DOHH2 (cell line): ENCODE data around the gene CRIM1.

Source experiments
- H3F3A ChIP-seq: fragments of 200-600 bp; sonication (generic), shearing (Covaris generic); 2 replicates; pipeline ENCODE4 v1.6.0; 2016; ENCODE audit warnings: antibody characterized with exemption, mild to moderate bottlenecking; ENCODE audit not compliant: control insufficient read depth, insufficient read depth
- H3K27ac ChIP-seq: fragments of 200-600 bp; sonication (generic); 2 replicates; pipeline ENCODE4 v1.5.1; 2014; ENCODE audit warnings: low read depth, mild to moderate bottlenecking, low read length, moderate library complexity
- H3K27me3 ChIP-seq: fragments of 200-600 bp; sonication (generic); 2 replicates; pipeline ENCODE4 v1.6.1; 2014; ENCODE audit warnings: mild to moderate bottlenecking, low read length, mixed read lengths; ENCODE audit not compliant: control insufficient read depth
- H3K36me3 ChIP-seq: fragments of 200-600 bp; sonication (generic); 2 replicates; pipeline ENCODE4 v1.6.1; 2014; ENCODE audit warnings: mild to moderate bottlenecking, low read length, moderate library complexity, mixed read lengths; ENCODE audit not compliant: control insufficient read depth
- H3K4me1 ChIP-seq: fragments of 200-600 bp; sonication (generic); 2 replicates; pipeline ENCODE4 v1.6.1; 2014; ENCODE audit warnings: mild to moderate bottlenecking, low read length, mixed read lengths; ENCODE audit not compliant: control insufficient read depth
- H3K4me2 ChIP-seq: fragments of 200-600 bp; sonication (generic); 2 replicates; pipeline ENCODE4 v1.6.0; 2014; ENCODE audit warnings: mild to moderate bottlenecking, low read length, moderate library complexity
- H3K4me3 ChIP-seq: fragments of 200-600 bp; sonication (generic); 2 replicates; pipeline ENCODE4 v1.5.1; 2014; ENCODE audit warnings: mild to moderate bottlenecking, low read length, mixed read lengths
- H3K79me2 ChIP-seq: fragments of 200-600 bp; sonication (generic); 2 replicates; pipeline ENCODE4 v1.6.1; 2014; ENCODE audit warnings: mild to moderate bottlenecking, low read length, mixed read lengths; ENCODE audit not compliant: control insufficient read depth
- H3K9me2 ChIP-seq: fragments of 200-600 bp; sonication (generic); replicated peaks from 2 replicates; pipeline ENCODE4 v1.6.1; 2014; ENCODE audit warnings: mild to moderate bottlenecking, low read length, mixed read lengths; ENCODE audit not compliant: control insufficient read depth
- H3K9me3 ChIP-seq: fragments of 200-600 bp; sonication (generic); 2 replicates; pipeline ENCODE4 v1.6.1; 2014; ENCODE audit warnings: antibody characterized with exemption, low read length, mixed read lengths; ENCODE audit not compliant: control insufficient read depth, insufficient read depth
- H4K20me1 ChIP-seq: fragments of 200-600 bp; sonication (generic); 2 replicates; pipeline ENCODE4 v1.6.0; 2014; ENCODE audit warnings: low read depth, mild to moderate bottlenecking, antibody characterized with exemption, low read length, moderate library complexity; ENCODE audit not compliant: control insufficient read depth, insufficient read depth
- CTCF ChIP-seq: fragments of 200-600 bp; sonication (generic); IDR thresholded peaks from one replicate; pipeline ENCODE4 v1.5.1; 2014; ENCODE audit warnings: antibody characterized with exemption, mild to moderate bottlenecking, low read depth, low read length; ENCODE audit not compliant: poor library complexity, severe bottlenecking
- EZH2phosphoT487 ChIP-seq: fragments of 200-600 bp; sonication (generic); IDR thresholded peaks from 2 replicates; pipeline ENCODE4 v1.6.1; 2017; ENCODE audit warnings: borderline replicate concordance, mild to moderate bottlenecking, antibody characterized with exemption, low read length, moderate library complexity, mixed read lengths

The CRIM1 gene

GRCh38 chr2:36343606-36344005 lies 12.0 kb upstream of the CRIM1 start:
- H3K4me1 ChIP-seq, result no peaks in the 10 kb centered on the region
- no peak overlapping the region for H3K4me3 ChIP-seq
- H3F3A ChIP-seq, result no peaks in the 10 kb centered on the region
- H3K27me3 ChIP-seq, result peaks cover 12% of the 10 kb centered on the region
- no peak for TF ChIP-seq EZH2phosphoT487
- no peak for TF ChIP-seq CTCF
- H3K79me2 ChIP-seq, result no peaks in the 10 kb centered on the region
- no peaks in the 10 kb centered on the region for H3K9me3 ChIP-seq
- H3K27ac ChIP-seq, result no peak overlapping the region
- no peaks in the 10 kb centered on the region for H3K36me3 ChIP-seq
- no peaks in the 10 kb centered on the region for H3K9me2 ChIP-seq
- no peak overlapping the region for H3K4me2 ChIP-seq
- no peaks in the 10 kb centered on the region for H4K20me1 ChIP-seq

GRCh38 chr2:36348721-36349120 lies 6.9 kb upstream of the CRIM1 start:
- Histone ChIP-seq H3K79me2 (no peaks in the 10 kb centered on the region), H3K4me2 (no peak overlapping the region), H3K9me3 (no peaks in the 10 kb centered on the region), H3K4me1 (peaks cover 20% of the 10 kb centered on the region), H4K20me1 (no peaks in the 10 kb centered on the region), H3F3A (peaks cover 11% of the 10 kb centered on the region), H3K4me3 (no peak overlapping the region), H3K36me3 (no peaks in the 10 kb centered on the region), H3K27ac (no peak overlapping the region), H3K27me3 (peaks cover 10% of the 10 kb centered on the region), H3K9me2 (no peaks in the 10 kb centered on the region)
- TF ChIP-seq EZH2phosphoT487 (no peak), CTCF (no peak)

GRCh38 chr2:36351291-36351690 lies 4.3 kb upstream of the CRIM1 start:
- no peak overlapping the region for H3K4me3 ChIP-seq
- peaks cover 1% of the 10 kb centered on the region for H3K79me2 ChIP-seq
- TF ChIP-seq EZH2phosphoT487, result no peak
- no peak for TF ChIP-seq CTCF
- H3K4me2 ChIP-seq, result no peak overlapping the region
- H3K4me1 ChIP-seq, result peaks cover 36% of the 10 kb centered on the region
- no peaks in the 10 kb centered on the region for H4K20me1 ChIP-seq
- H3F3A ChIP-seq, result peaks cover 21% of the 10 kb centered on the region
- H3K9me3 ChIP-seq, result no peaks in the 10 kb centered on the region
- H3K36me3 ChIP-seq, result peaks cover 1% of the 10 kb centered on the region
- 0 out of 2 replicates have a peak, but pooled peaks cover 5% of the 10 kb centered on the region for H3K27me3 ChIP-seq
- no peaks in the 10 kb centered on the region for H3K9me2 ChIP-seq
- H3K27ac ChIP-seq, result no peak overlapping the region
